ENCODE measurements around the gene ARCN1.

- TF ChIP-seq GATA3 (IDR thresholded peaks at IDR 0.05; ENCODE audit: low read depth, low read length) (no peak), GATA2 (IDR thresholded peaks at IDR 0.05; ENCODE audit: low read depth, low read length) (no peak)
Observed at GRCh38 chr11:118528511-118528910, 43.7 kb upstream of the ARCN1 start.
